HepG2 (cell line): ENCODE data around the gene ADCY9. TPM values are rescaled to one million over a fixed set of nuclear protein-coding genes. Genes with fewer than 3 reads are reported as not detected.

Experiments
- ARID2 ChIP-seq: sonication (generic); formaldehyde crosslinking; IDR thresholded peaks from 2 replicates; pipeline ENCODE4 v1.8.1; 2022; ENCODE audit warnings: mild to moderate bottlenecking, missing genetic modification reagents, borderline replicate concordance
- ATF1 ChIP-seq: IDR thresholded peaks from 2 replicates; pipeline ENCODE4 v1.6.1; 2016; ENCODE audit warnings: mild to moderate bottlenecking, control low read depth
- ATRX ChIP-seq: sonication (generic); formaldehyde crosslinking; IDR thresholded peaks from 2 replicates; pipeline ENCODE4 v1.4.0; 2020; ENCODE audit warnings: missing genetic modification reagents, borderline replicate concordance
- DNMT1 ChIP-seq: sonication (generic); formaldehyde crosslinking; IDR thresholded peaks from 2 replicates; pipeline ENCODE4 v1.5.1; 2020; ENCODE audit warnings: mild to moderate bottlenecking, missing genetic modification reagents
- DPF2 ChIP-seq: sonication (generic); formaldehyde crosslinking; IDR thresholded peaks from 2 replicates; pipeline ENCODE4 v1.4.0; 2020; ENCODE audit warnings: mild to moderate bottlenecking, low read depth, missing genetic modification reagents, borderline replicate concordance
- FOXK2 ChIP-seq: fragments of 450-650 bp; IDR thresholded peaks from 2 replicates; pipeline ENCODE4 v1.6.1; 2016
- GATAD2A ChIP-seq: IDR thresholded peaks from 2 replicates; pipeline ENCODE4 v1.6.1; 2016
- HMGA1 ChIP-seq: sonication (generic); formaldehyde crosslinking; conservative IDR thresholded peaks from 2 replicates; pipeline ENCODE4 v1.4.0; 2020; ENCODE audit warnings: missing genetic modification reagents
- HNF4A ChIP-seq: sonication (generic); formaldehyde crosslinking; IDR thresholded peaks from 2 replicates; pipeline ENCODE4 v1.4.0; 2020; ENCODE audit warnings: missing genetic modification reagents
- HOXA5 ChIP-seq: sonication (generic); formaldehyde crosslinking; IDR thresholded peaks from 2 replicates; pipeline ENCODE4 v1.4.0; 2020; ENCODE audit warnings: missing genetic modification reagents
- KDM6A ChIP-seq: IDR thresholded peaks from 2 replicates; pipeline ENCODE4 v1.6.1; 2016; ENCODE audit warnings: low read depth
- KLF9 ChIP-seq: IDR thresholded peaks from 2 replicates; pipeline ENCODE4 v1.6.1; 2016; ENCODE audit warnings: low read depth
- NFKBIZ ChIP-seq: IDR thresholded peaks from 2 replicates; pipeline ENCODE4 v1.6.1; 2018; ENCODE audit warnings: missing genetic modification reagents, missing compliant biosample characterization
- SIN3A ChIP-seq: IDR thresholded peaks from 2 replicates; pipeline ENCODE4 v1.6.1; 2011; ENCODE audit warnings: low read depth, mild to moderate bottlenecking, control low read depth, low read length, borderline replicate concordance
- SRY ChIP-seq: sonication (generic); formaldehyde crosslinking; IDR thresholded peaks from 2 replicates; pipeline ENCODE4 v1.8.0; 2022; ENCODE audit warnings: mild to moderate bottlenecking, missing genetic modification reagents
- SUZ12 ChIP-seq: fragments of 150-350 bp; IDR thresholded peaks from 2 replicates; pipeline ENCODE4 v1.6.1; 2014; ENCODE audit warnings: low read depth, low read length
- THAP11 ChIP-seq: IDR thresholded peaks from 2 replicates; pipeline ENCODE4 v1.6.1; 2016; ENCODE audit warnings: missing biosample characterization, missing genetic modification reagents
- ZFP36L1 ChIP-seq: sonication (generic); formaldehyde crosslinking; IDR thresholded peaks from 2 replicates; pipeline ENCODE4 v1.8.0; 2022; ENCODE audit warnings: mild to moderate bottlenecking, missing genetic modification reagents, moderate library complexity
- ZFP41 ChIP-seq: sonication (generic); formaldehyde crosslinking; IDR thresholded peaks from 2 replicates; pipeline ENCODE4 v1.4.0; 2020; ENCODE audit warnings: mild to moderate bottlenecking, missing genetic modification reagents, borderline replicate concordance
- ZFP82 ChIP-seq: sonication (generic); formaldehyde crosslinking; IDR thresholded peaks from 2 replicates; pipeline ENCODE4 v1.5.1; 2020; ENCODE audit warnings: mild to moderate bottlenecking, missing genetic modification reagents, borderline replicate concordance
- ZNF572 ChIP-seq: sonication (generic); formaldehyde crosslinking; IDR thresholded peaks from 2 replicates; pipeline ENCODE4 v1.5.1; 2020; ENCODE audit warnings: mild to moderate bottlenecking, missing genetic modification reagents
- ZNF777 ChIP-seq: sonication (generic); formaldehyde crosslinking; IDR thresholded peaks from 2 replicates; pipeline ENCODE4 v1.4.0; 2020; ENCODE audit warnings: missing genetic modification reagents
- polyA plus RNA-seq, 8 experiments: library from polyadenylated mRNA; depleted of rRNA in 3 of 8; stranded (reverse) in 7 of 8; unstranded in 1 of 8; fragments of >200 nt; fragmentation: Illumina TruSeq in 4 of 8; extraction: Trizol in 4 of 8; gene quantifications; 2 replicates each; pipeline versions ENCODE4 v1.2.1 to v1.2.3, GENCODE V29; 2011 to 2016; ENCODE audit warnings: low read depth in 4 of 8, missing spikeins in 1 of 8, mixed read lengths in 1 of 8; ENCODE audit not compliant: insufficient read depth in 1 of 8
- total RNA-seq, 5 experiments: library from RNA; depleted of rRNA; stranded (reverse); fragments of >200 nt; fragmentation: Illumina TruSeq; extraction: Trizol; gene quantifications; 2 replicates each; pipeline ENCODE4 v1.2.3, GENCODE V29; 2016; ENCODE audit warnings: low read depth in 1 of 5
- TF ChIP-seq, protein P1 (sequence below): sonication (generic); formaldehyde crosslinking; IDR thresholded peaks from 2 replicates; pipeline ENCODE4 v1.5.1; 2020; ENCODE audit warnings: mild to moderate bottlenecking, missing genetic modification reagents, moderate library complexity
- TF ChIP-seq, protein P2 (sequence below): IDR thresholded peaks from 2 replicates; pipeline ENCODE4 v1.6.1; 2012; ENCODE audit warnings: inconsistent platforms
- TF ChIP-seq, protein P3 (sequence below): fragments of 450-650 bp; IDR thresholded peaks from 2 replicates; pipeline ENCODE4 v1.6.1; 2016
- TF ChIP-seq, protein P4 (sequence below): sonication (generic); formaldehyde crosslinking; IDR thresholded peaks from 2 replicates; pipeline ENCODE4 v1.5.0; 2020; ENCODE audit warnings: mild to moderate bottlenecking, missing genetic modification reagents

ADCY9 gene
- total and polyA plus RNA-seq, 2 of the 13 experiments (the other 11 are each of a cell fraction or from before 2014, with no cell fraction given), result 11.2 to 13.9 TPM

DNA sequence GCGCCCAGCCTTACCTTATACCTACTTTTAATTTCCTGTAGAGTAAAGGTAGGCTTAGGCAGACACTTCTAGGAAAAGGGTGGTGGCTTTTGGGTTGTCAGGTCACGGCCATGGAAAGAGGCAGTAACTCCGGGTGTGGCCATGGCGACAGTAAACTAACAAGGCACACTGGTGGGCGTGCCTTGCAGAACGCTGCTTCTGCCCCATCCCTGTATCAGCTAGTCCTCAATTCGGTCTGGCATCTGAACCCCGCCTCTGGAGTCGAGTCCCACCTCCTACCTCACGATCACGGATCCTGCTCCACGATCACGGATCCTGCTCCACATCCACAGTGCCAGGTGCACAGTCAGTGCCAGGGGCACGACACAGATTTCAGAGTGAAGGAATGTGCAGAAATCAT, 5.6 kb downstream of the ADCY9 start (continued):
- TF ChIP-seq, protein P1, sequence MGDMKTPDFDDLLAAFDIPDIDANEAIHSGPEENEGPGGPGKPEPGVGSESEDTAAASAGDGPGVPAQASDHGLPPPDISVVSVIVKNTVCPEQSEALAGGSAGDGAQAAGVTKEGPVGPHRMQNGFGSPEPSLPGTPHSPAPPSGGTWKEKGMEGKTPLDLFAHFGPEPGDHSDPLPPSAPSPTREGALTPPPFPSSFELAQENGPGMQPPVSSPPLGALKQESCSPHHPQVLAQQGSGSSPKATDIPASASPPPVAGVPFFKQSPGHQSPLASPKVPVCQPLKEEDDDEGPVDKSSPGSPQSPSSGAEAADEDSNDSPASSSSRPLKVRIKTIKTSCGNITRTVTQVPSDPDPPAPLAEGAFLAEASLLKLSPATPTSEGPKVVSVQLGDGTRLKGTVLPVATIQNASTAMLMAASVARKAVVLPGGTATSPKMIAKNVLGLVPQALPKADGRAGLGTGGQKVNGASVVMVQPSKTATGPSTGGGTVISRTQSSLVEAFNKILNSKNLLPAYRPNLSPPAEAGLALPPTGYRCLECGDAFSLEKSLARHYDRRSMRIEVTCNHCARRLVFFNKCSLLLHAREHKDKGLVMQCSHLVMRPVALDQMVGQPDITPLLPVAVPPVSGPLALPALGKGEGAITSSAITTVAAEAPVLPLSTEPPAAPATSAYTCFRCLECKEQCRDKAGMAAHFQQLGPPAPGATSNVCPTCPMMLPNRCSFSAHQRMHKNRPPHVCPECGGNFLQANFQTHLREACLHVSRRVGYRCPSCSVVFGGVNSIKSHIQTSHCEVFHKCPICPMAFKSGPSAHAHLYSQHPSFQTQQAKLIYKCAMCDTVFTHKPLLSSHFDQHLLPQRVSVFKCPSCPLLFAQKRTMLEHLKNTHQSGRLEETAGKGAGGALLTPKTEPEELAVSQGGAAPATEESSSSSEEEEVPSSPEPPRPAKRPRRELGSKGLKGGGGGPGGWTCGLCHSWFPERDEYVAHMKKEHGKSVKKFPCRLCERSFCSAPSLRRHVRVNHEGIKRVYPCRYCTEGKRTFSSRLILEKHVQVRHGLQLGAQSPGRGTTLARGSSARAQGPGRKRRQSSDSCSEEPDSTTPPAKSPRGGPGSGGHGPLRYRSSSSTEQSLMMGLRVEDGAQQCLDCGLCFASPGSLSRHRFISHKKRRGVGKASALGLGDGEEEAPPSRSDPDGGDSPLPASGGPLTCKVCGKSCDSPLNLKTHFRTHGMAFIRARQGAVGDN, result peak; percentile 38
- TF ChIP-seq ATF1 (no peak), HNF4A (CRISPR knock-in tag) (no peak), KLF9 (CRISPR knock-in tag) (peak; percentile 68; the same call in 1 of the 2 replicates), SRY (CRISPR knock-in tag) (no peak), DPF2 (CRISPR knock-in tag) (no peak), GATAD2A (CRISPR knock-in tag) (no peak), ZFP82 (CRISPR knock-in tag) (no peak), SIN3A (peak; percentile 88; the same call in 1 of the 2 replicates), ARID2 (no peak), ATRX (CRISPR knock-in tag) (no peak), SUZ12 (no peak), DNMT1 (CRISPR knock-in tag) (no peak), ZNF572 (CRISPR knock-in tag) (no peak), ZNF777 (no peak), ZFP41 (CRISPR knock-in tag) (no peak), HMGA1 (no peak), ZFP36L1 (CRISPR knock-in tag) (no peak), NFKBIZ (CRISPR knock-in tag) (no peak), HOXA5 (CRISPR knock-in tag) (no peak), THAP11 (CRISPR knock-in tag) (no peak), KDM6A (CRISPR knock-in tag) (no peak), FOXK2 (no peak)
- TF ChIP-seq, protein P2, sequence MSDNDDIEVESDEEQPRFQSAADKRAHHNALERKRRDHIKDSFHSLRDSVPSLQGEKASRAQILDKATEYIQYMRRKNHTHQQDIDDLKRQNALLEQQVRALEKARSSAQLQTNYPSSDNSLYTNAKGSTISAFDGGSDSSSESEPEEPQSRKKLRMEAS, result 0 out of 2 replicates have a peak, but pooled peaks have one; percentile 25
- TF ChIP-seq, protein P3, sequence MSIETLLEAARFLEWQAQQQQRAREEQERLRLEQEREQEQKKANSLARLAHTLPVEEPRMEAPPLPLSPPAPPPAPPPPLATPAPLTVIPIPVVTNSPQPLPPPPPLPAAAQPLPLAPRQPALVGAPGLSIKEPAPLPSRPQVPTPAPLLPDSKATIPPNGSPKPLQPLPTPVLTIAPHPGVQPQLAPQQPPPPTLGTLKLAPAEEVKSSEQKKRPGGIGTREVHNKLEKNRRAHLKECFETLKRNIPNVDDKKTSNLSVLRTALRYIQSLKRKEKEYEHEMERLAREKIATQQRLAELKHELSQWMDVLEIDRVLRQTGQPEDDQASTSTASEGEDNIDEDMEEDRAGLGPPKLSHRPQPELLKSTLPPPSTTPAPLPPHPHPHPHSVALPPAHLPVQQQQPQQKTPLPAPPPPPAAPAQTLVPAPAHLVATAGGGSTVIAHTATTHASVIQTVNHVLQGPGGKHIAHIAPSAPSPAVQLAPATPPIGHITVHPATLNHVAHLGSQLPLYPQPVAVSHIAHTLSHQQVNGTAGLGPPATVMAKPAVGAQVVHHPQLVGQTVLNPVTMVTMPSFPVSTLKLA, result no peak
- TF ChIP-seq, protein P4, sequence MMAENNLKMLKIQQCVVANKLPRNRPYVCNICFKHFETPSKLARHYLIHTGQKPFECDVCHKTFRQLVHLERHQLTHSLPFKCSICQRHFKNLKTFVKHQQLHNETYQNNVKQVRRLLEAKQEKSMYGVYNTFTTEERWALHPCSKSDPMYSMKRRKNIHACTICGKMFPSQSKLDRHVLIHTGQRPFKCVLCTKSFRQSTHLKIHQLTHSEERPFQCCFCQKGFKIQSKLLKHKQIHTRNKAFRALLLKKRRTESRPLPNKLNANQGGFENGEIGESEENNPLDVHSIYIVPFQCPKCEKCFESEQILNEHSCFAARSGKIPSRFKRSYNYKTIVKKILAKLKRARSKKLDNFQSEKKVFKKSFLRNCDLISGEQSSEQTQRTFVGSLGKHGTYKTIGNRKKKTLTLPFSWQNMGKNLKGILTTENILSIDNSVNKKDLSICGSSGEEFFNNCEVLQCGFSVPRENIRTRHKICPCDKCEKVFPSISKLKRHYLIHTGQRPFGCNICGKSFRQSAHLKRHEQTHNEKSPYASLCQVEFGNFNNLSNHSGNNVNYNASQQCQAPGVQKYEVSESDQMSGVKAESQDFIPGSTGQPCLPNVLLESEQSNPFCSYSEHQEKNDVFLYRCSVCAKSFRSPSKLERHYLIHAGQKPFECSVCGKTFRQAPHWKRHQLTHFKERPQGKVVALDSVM (CRISPR knock-in tag), result no peak
